ENCODE data around the gene RFC3.
"Not testable (repeated sequence)": the region's sequence is repeated elsewhere in the genome, so short reads cannot be mapped to it uniquely, and the experiment has no call there.

The RFC3 gene

GRCh38 chr13:33776239-33776881 is 41.6 kb upstream of the RFC3 start:
- DNase-seq (ENCODE audit: low spot score), result no peak
- Histone ChIP-seq H3K4me3 (ENCODE audit: severe bottlenecking) (no peak overlapping the region), H3K4me1 (ENCODE audit: insufficient read depth, poor library complexity, severe bottlenecking) (no peaks in the 10 kb centered on the region), H3K9me3 (ENCODE audit: severe bottlenecking) (no peaks in the 10 kb centered on the region), H3K27me3 (ENCODE audit: insufficient read depth, poor library complexity, severe bottlenecking) (no peaks in the 10 kb centered on the region), H3K27ac (ENCODE audit: poor library complexity, severe bottlenecking) (no peak overlapping the region), H3K36me3 (ENCODE audit: low read depth) (no peaks in the 10 kb centered on the region)
- ATAC-seq (ENCODE audit: low read depth), result no peak
- TF ChIP-seq, protein P1, sequence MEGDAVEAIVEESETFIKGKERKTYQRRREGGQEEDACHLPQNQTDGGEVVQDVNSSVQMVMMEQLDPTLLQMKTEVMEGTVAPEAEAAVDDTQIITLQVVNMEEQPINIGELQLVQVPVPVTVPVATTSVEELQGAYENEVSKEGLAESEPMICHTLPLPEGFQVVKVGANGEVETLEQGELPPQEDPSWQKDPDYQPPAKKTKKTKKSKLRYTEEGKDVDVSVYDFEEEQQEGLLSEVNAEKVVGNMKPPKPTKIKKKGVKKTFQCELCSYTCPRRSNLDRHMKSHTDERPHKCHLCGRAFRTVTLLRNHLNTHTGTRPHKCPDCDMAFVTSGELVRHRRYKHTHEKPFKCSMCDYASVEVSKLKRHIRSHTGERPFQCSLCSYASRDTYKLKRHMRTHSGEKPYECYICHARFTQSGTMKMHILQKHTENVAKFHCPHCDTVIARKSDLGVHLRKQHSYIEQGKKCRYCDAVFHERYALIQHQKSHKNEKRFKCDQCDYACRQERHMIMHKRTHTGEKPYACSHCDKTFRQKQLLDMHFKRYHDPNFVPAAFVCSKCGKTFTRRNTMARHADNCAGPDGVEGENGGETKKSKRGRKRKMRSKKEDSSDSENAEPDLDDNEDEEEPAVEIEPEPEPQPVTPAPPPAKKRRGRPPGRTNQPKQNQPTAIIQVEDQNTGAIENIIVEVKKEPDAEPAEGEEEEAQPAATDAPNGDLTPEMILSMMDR (IDR thresholded peaks at IDR 0.05; ENCODE audit: poor library complexity, severe bottlenecking), result no peak

- Histone ChIP-seq H3K36me3 (ENCODE audit: low read depth) (no peaks in the 10 kb centered on the region), H3K9me3 (ENCODE audit: severe bottlenecking) (no peaks in the 10 kb centered on the region), H3K4me3 (ENCODE audit: severe bottlenecking) (no peak overlapping the region), H3K4me1 (ENCODE audit: insufficient read depth, poor library complexity, severe bottlenecking) (no peaks in the 10 kb centered on the region), H3K27me3 (ENCODE audit: insufficient read depth, poor library complexity, severe bottlenecking) (no peaks in the 10 kb centered on the region), H3K27ac (ENCODE audit: poor library complexity, severe bottlenecking) (no peak overlapping the region)
- DNase-seq (ENCODE audit: low spot score) (no peak), ATAC-seq (ENCODE audit: low read depth) (no peak)
- TF ChIP-seq, protein P1 (IDR thresholded peaks at IDR 0.05; ENCODE audit: poor library complexity, severe bottlenecking), result no peak
Measured at GRCh38 chr13:33782631-33783030, 35.3 kb upstream of the RFC3 start.

- H3K4me1 ChIP-seq (ENCODE audit: insufficient read depth, poor library complexity, severe bottlenecking); H3K4me3 ChIP-seq (ENCODE audit: severe bottlenecking); DNase-seq (ENCODE audit: low spot score); H3K9me3 ChIP-seq (ENCODE audit: severe bottlenecking); H3K27ac ChIP-seq (ENCODE audit: poor library complexity, severe bottlenecking); ATAC-seq (ENCODE audit: low read depth); H3K36me3 ChIP-seq (ENCODE audit: low read depth); H3K27me3 ChIP-seq (ENCODE audit: insufficient read depth, poor library complexity, severe bottlenecking): not testable (repeated sequence)
Measured at GRCh38 chr13:33783212-33783611, 34.7 kb upstream of the RFC3 start.

DNA sequence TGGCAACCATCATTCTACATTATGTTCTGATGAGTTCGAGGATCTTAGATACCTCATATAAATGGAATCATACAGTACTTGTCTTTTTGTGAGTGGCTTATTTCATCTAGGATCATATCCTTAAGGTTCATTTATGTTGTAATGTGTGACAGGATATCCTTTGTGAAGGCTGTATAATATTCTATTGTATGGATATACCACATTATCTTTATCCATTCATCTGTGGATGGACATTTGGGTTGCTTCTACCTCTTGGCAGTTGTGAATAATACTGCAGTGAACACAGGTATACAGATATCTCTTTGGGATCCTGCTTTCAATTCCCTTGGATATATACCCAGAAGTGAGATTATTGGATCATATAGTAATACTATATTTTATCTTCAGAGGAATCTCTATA is 33.2 kb upstream of the RFC3 start:
- TF ChIP-seq, protein P1 (IDR thresholded peaks at IDR 0.05; ENCODE audit: poor library complexity, severe bottlenecking), result no peak
- Histone ChIP-seq H3K9me3 (ENCODE audit: severe bottlenecking) (no peaks in the 10 kb centered on the region), H3K36me3 (ENCODE audit: low read depth) (no peaks in the 10 kb centered on the region), H3K27ac (ENCODE audit: poor library complexity, severe bottlenecking) (no peak overlapping the region), H3K4me1 (ENCODE audit: insufficient read depth, poor library complexity, severe bottlenecking) (no peaks in the 10 kb centered on the region), H3K4me3 (ENCODE audit: severe bottlenecking) (no peak overlapping the region), H3K27me3 (ENCODE audit: insufficient read depth, poor library complexity, severe bottlenecking) (no peaks in the 10 kb centered on the region)
- ATAC-seq (ENCODE audit: low read depth), result no peak
- DNase-seq (ENCODE audit: low spot score), result no peak

DNA sequence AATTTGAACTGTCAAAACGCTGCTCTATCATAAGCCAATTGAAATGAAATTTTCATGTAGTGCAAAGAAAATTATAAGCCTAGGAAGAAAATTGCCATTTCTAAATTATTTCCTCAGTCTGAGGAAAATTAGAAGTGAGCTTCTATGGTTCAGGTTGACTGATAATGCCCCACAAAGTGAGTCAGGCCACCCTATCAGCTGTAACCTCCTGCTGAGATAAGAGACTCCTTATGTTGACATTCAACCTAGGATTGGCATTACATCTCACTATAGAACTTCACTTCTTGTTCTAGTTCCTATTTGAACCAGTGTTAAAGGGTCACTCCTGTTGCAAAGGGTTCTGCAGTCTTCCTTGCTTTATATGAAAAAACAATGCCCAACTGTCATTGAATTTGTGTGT is 32.6 kb upstream of the RFC3 start:
- TF ChIP-seq, protein P1 (IDR thresholded peaks at IDR 0.05; ENCODE audit: poor library complexity, severe bottlenecking), result no peak
- Histone ChIP-seq H3K36me3 (ENCODE audit: low read depth) (no peaks in the 10 kb centered on the region), H3K27ac (ENCODE audit: poor library complexity, severe bottlenecking) (no peak overlapping the region), H3K4me1 (ENCODE audit: insufficient read depth, poor library complexity, severe bottlenecking) (no peaks in the 10 kb centered on the region), H3K27me3 (ENCODE audit: insufficient read depth, poor library complexity, severe bottlenecking) (no peaks in the 10 kb centered on the region), H3K4me3 (ENCODE audit: severe bottlenecking) (no peak overlapping the region), H3K9me3 (ENCODE audit: severe bottlenecking) (no peaks in the 10 kb centered on the region)
- ATAC-seq (ENCODE audit: low read depth), result no peak
- DNase-seq (ENCODE audit: low spot score), result no peak
